PC-9 (cell line): Measurements from ENCODE around the gene OXT. TPM values are rescaled to one million over a fixed set of nuclear protein-coding genes. Genes with fewer than 3 reads are reported as not detected.
"Not testable (repeated sequence)": the region's sequence is repeated elsewhere in the genome, so short reads cannot be mapped to it uniquely, and the experiment has no call there.

Experiments
- BruUV-seq: library from RNA; stranded (reverse); fragments of 400-500 nt; replicated peaks from 2 replicates; lab custom pipeline; 2021; lab: Mats Ljungman, UMichigan
- CTCF ChIA-PET: fragments of 300-600 bp; sonication (Branson Sonifier 250); formaldehyde crosslinking; loops from one replicate; lab custom pipeline; 2022; ENCODE audit warnings: antibody characterized with exemption; lab: Charles Lee
- POLR2A ChIA-PET: fragments of 300-600 bp; sonication (Branson Sonifier 250); formaldehyde crosslinking; loops from one replicate; lab custom pipeline; 2022; ENCODE audit warnings: antibody characterized with exemption; ENCODE audit not compliant: unreplicated experiment; lab: Charles Lee
- DNase-seq, 2 experiments: peaks; one replicate each; pipeline versions ENCODE4 v3.0.0 to v3.0.0-alpha.2; 2015 to 2022; ENCODE audit warnings: mixed read lengths in 1 of 2
- H2AFZ ChIP-seq: fragments of 200-600 bp; sonication (generic); 2 replicates; pipeline ENCODE4 v1.8.1; 2017; ENCODE audit warnings: antibody characterized with exemption
- H3F3A ChIP-seq: fragments of 200-600 bp; sonication (generic); 2 replicates; pipeline ENCODE4 v1.8.1; 2017; ENCODE audit warnings: antibody characterized with exemption, mild to moderate bottlenecking, low read depth; ENCODE audit not compliant: insufficient read depth
- H3K27ac ChIP-seq: fragments of 200-600 bp; sonication (generic); 2 replicates; pipeline ENCODE4 v1.6.1; 2016; ENCODE audit warnings: mixed run types
- H3K27me3 ChIP-seq: fragments of 200-600 bp; sonication (generic); 2 replicates; pipeline ENCODE4 v1.6.1; 2016; ENCODE audit warnings: low read depth, mixed run types; ENCODE audit not compliant: insufficient read depth
- H3K36me3 ChIP-seq: fragments of 200-600 bp; sonication (generic); 2 replicates; pipeline ENCODE4 v1.6.1; 2016; ENCODE audit warnings: low read depth, mixed run types
- H3K4me1 ChIP-seq: fragments of 200-600 bp; sonication (generic); replicated peaks from 2 replicates; pipeline ENCODE4 v1.6.1; 2016; ENCODE audit warnings: mixed run types; ENCODE audit not compliant: insufficient read depth
- H3K4me2 ChIP-seq: fragments of 200-600 bp; sonication (generic); 2 replicates; pipeline ENCODE4 v1.6.1; 2017; ENCODE audit warnings: mixed run types
- H3K4me3 ChIP-seq: fragments of 200-600 bp; sonication (generic); 2 replicates; pipeline ENCODE4 v1.6.1; 2016; ENCODE audit warnings: mixed run types
- H3K79me2 ChIP-seq: fragments of 200-600 bp; sonication (generic); 2 replicates; pipeline ENCODE4 v1.6.1; 2017; ENCODE audit warnings: low read depth, mixed run types
- H3K9me2 ChIP-seq: fragments of 200-600 bp; sonication (generic); 2 replicates; pipeline ENCODE4 v1.8.1; 2017; ENCODE audit warnings: mild to moderate bottlenecking; ENCODE audit not compliant: insufficient read depth
- H3K9me3 ChIP-seq: fragments of 200-600 bp; sonication (generic); 2 replicates; pipeline ENCODE4 v1.8.1; 2016; ENCODE audit warnings: low read depth; ENCODE audit not compliant: insufficient read depth
- H4K20me1 ChIP-seq: fragments of 200-600 bp; sonication (generic); 2 replicates; pipeline ENCODE4 v1.8.1; 2017; ENCODE audit not compliant: insufficient read depth
- EZH2 ChIP-seq: fragments of 200-600 bp; sonication (generic); IDR thresholded peaks from 2 replicates; pipeline ENCODE4 v1.8.0; 2017; ENCODE audit warnings: antibody characterized with exemption, low read depth
- intact Hi-C: fragments of 100-400 bp; cut with micrococcal nuclease; formaldehyde crosslinking; loops from one replicate; pipeline ENCODE4 v1.10.0; 2022; ENCODE audit not compliant: unreplicated experiment
- total RNA-seq: library from RNA; stranded (reverse); gene quantifications from 2 replicates; pipeline ENCODE4 v1.2.3, GENCODE V29; 2021
- TF ChIP-seq, protein P1 (sequence below): fragments of 200-600 bp; sonication (generic); conservative IDR thresholded peaks from 2 replicates; pipeline ENCODE4 v1.6.1; 2017; ENCODE audit warnings: mixed run types, antibody characterized with exemption, mild to moderate bottlenecking, moderate library complexity

Gene OXT
- total RNA-seq, 1 experiment from 2014 or later = not detected

DNA sequence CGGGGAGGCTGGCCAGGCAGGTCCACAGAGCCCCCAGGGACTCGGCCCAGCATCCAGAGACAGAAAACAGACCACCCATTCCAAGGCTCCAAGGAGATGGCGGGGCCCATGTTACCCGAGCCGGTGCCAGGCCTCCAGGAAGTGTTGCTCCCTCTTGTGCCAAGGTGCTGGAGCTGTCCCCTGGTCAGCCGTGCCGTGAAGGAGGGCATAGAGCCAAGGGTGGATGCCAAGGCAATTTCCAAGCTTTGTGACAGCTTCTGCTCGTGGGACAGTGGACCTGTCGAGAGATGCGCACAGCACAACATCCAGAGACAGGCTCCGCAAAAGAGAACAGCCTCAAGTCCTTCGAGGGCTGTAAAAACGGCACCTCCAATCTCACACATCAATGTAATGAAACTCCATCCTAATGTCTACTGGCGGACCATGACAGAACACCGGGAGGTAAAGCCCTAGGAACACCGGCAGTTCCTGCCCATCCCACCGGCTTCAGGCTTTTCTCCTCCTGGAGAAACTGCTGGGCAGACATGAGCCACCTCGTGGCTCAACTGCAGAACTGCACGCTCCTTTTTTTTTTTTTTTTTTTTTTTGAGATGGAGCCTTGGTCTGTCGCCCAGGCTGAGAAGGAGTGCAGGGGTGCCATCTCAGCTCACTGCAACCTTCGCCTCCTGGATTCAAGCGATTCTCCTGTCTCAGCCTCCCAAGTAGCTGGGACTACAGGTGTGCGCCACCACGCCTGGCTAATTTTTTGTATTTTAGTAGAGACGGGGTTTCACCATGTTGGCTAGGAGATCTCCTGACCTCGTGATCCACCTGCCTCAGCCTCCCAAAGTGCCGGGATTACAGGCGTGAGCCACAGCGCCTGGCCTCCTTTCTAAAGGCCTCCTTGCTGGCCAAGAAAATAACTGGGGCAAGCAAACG lies 44.0 kb downstream of the OXT start:
- H3K4me2 ChIP-seq = no peak overlapping the region

DNA sequence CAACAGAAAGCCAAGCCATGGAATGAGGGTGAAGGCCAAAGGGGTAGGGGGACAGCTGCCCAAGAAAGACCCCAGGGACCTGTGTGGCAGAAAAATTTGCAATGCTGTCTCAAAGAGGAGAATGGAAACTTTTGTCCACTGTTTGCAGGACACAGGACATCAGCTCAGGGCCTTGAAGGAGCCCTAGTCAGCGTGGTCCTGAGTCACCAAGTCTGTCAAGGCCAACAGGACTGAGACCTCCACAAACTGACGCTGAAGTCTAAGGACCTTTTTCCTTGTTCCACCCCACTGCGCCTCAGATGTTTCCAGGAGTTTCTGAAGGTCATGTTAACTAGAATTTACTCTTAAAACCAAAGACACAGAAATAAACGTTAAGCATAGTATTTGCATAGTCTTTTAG lies 44.9 kb downstream of the OXT start:
- Histone ChIP-seq H4K20me1 (peaks cover 8% of the 10 kb centered on the region; the same call in 1 of the 2 replicates), H3K36me3 (no peaks in the 10 kb centered on the region), H3K4me3 (no peak overlapping the region), H3K79me2 (no peaks in the 10 kb centered on the region), H3K9me2 (no peaks in the 10 kb centered on the region), H3K4me1 (no peaks in the 10 kb centered on the region), H3K9me3 (no peaks in the 10 kb centered on the region), H3F3A (no peaks in the 10 kb centered on the region), H3K27me3 (no peaks in the 10 kb centered on the region), H3K27ac (no peak overlapping the region), H3K4me2 (no peak overlapping the region), H2AFZ (no peak overlapping the region)
- POLR2A ChIA-PET = no interaction called here
- BruUV-seq = no TSS peak
- DNase-seq = no peak
- CTCF ChIA-PET = no interaction called here
- TF ChIP-seq, protein P1, sequence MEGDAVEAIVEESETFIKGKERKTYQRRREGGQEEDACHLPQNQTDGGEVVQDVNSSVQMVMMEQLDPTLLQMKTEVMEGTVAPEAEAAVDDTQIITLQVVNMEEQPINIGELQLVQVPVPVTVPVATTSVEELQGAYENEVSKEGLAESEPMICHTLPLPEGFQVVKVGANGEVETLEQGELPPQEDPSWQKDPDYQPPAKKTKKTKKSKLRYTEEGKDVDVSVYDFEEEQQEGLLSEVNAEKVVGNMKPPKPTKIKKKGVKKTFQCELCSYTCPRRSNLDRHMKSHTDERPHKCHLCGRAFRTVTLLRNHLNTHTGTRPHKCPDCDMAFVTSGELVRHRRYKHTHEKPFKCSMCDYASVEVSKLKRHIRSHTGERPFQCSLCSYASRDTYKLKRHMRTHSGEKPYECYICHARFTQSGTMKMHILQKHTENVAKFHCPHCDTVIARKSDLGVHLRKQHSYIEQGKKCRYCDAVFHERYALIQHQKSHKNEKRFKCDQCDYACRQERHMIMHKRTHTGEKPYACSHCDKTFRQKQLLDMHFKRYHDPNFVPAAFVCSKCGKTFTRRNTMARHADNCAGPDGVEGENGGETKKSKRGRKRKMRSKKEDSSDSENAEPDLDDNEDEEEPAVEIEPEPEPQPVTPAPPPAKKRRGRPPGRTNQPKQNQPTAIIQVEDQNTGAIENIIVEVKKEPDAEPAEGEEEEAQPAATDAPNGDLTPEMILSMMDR = no peak
- no peak for TF ChIP-seq EZH2
- intact Hi-C loops = no loop called here

More for the DNA sequence above, 44.0 kb downstream of the OXT start:
- DNase-seq = peak; percentile 33 to 46
- TF ChIP-seq, protein P1 = peak; percentile 81
- TF ChIP-seq EZH2 = no peak
- Histone ChIP-seq H3K79me2 (no peaks in the 10 kb centered on the region), H3K4me3 (no peak overlapping the region), H3K9me3 (no peaks in the 10 kb centered on the region), H3K36me3 (no peaks in the 10 kb centered on the region), H2AFZ (no peak overlapping the region), H3K27ac (no peak overlapping the region), H4K20me1 (peaks cover 8% of the 10 kb centered on the region; the same call in 1 of the 2 replicates), H3K4me1 (no peaks in the 10 kb centered on the region), H3F3A (no peaks in the 10 kb centered on the region), H3K27me3 (no peaks in the 10 kb centered on the region), H3K9me2 (no peaks in the 10 kb centered on the region)
- BruUV-seq = no TSS peak
- intact Hi-C loops = loop anchor here (1.0 kb wide), 1 partner anchor 61 kb away; no protein-coding TSS in a partner anchor
- ChIA-PET POLR2A (no interaction called here), CTCF (interaction anchor here (0.6 to 0.7 kb wide), 4 partner anchors 14 to 256 kb away, joined by 3 to 19 read pairs (median 13); no protein-coding TSS in a partner anchor)

DNA sequence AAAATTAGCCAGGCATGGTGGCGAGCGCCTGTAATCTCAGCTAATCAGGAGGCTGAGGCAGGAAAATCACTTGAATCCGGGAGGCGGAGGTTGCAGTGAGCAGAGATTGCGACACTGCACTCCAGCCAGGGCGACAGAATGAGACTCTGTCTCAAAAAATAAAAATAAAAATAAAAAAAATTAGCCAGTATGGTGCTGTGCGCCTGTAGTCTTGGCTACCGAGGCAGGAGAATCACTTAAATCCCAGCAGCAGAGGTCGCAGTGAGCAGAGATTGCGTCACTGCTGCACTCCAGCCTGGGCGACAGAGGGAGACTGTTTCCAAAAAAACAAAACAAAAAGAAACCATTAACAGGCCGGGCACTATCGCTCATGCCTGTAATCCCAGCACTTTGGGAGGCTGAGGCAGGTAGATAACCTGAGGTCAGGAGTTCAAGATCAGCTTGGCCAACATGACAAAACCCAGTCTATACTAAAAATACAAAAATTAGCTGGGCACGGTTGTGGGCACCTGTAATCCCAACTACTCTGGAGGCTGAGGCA lies 46.5 kb downstream of the OXT start:
- H4K20me1 ChIP-seq, H3K9me2 ChIP-seq, H3K27ac ChIP-seq, H3K79me2 ChIP-seq, BruUV-seq, H3K4me3 ChIP-seq, H3K4me2 ChIP-seq, H3K9me3 ChIP-seq, H3F3A ChIP-seq, POLR2A ChIA-PET, H3K27me3 ChIP-seq, H3K36me3 ChIP-seq, H3K4me1 ChIP-seq, CTCF ChIA-PET, H2AFZ ChIP-seq: not testable (repeated sequence)
- intact Hi-C loops = loop anchor here (2.0 kb wide), 1 partner anchor 199 kb away; no protein-coding TSS in a partner anchor
- peak in 1 of 2 experiments; percentile 21 for DNase-seq
